ENCODE results near the gene TRIM37.

Gene TRIM37

DNA sequence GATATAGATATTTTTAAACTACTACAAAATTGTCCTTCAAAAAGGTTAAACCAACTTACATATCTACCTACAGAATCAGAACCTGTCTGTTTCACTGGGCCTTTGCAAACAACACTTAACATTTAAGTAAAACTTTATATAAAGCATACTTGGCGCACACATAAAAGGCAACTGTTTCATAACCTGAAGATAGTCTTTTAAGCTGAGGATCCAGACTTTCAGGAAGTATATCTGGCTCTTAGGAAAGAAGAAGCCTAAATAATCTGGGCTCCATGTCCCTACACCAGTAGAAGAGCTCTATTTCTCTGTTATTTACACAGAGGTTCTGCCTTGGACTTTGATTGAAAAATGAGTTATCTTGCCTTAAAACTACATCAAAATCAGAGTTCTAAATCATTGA lies 75.9 kb downstream of the TRIM37 start:
- DNase-seq = no peak

DNA sequence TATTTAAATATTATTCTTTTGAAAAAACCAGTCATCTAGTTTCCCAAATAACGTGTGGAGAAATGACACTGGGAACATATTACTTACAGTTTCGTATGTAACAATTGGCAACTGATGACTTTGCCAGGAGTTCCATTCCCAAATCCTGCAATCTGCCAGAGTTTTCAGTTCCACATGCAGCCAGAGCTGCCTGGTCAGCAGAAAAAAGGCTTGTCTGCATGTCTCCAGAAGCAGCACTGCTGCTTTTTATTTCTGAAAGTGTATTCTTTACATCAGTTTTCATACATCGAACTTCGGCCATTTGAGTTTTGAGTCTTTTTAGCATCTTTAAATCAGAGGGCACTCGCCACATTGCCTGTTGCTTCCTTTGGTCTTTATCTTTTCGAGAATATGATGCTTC lies 78.4 kb downstream of the TRIM37 start:
- DNase-seq = no peak

DNA sequence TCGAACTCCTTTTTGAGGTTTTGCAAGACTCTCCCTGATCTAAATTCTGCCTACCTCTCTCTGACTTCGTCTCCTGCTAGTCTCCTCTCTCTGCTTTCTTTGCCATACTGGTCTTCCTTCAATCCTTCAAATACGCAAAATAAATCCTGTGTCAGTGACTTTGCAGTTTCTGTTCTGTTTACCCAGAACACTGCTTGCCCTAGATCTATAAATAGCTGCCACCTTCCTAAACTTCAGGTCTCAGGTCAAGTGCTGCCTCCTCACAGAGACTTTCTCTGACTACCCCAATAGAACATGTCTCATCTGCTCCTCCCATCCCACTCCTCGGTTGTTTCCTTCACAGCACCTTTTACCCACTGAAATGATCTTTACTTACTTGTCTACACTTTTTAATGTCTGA lies 78.9 kb downstream of the TRIM37 start:
- DNase-seq = no peak

DNA sequence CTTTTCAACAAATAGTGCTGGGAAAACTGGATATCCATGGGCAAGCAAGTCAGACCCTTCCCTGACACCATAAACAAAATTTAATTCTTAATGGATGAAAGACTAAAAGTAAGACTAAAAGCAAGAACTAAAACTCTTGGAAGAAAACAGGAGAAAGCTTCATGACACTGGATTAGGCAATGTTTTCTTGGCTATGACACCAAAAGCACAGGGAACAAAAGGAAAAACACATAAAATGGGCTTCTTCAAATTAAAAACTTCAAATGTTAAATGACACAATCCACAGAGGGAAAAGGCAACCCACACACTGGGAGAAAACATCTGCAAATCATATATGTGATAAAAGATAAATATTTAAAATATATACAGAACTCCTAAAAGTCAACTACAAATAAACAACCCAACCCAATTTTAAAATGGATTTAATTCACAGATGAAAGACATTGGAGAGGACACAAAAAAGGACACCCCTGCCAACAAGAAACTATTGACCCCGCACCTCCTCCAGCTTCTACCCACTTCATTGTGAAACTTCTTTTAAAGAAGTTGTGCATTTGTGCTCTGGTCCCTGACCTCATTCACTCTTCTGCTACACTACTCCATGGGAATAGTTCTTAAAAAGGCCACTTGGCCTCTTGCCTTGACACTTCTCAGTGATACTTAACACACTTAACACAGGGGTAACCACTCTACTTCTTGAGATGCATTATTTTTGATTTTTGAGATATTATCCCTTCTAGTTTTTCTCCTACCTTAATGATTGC lies 80.3 kb downstream of the TRIM37 start:
- DNase-seq = no peak

DNA sequence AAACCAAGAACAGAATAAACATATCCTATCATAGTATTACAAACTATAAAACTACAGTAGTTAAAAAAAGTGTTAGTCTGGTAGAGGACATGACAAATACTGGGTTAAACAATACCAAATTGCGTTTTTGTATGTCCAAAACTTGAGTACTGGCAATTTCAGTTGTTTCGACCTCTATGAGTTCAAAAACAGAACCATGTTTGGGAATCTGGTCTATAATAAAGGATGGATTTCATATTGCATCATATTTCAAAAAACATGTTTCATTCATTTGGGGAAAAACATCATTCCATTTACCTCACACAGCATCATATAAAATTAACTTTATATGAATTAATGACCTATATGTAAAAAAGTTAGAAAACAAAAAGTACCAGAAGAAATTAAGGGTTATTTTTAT lies 81.8 kb downstream of the TRIM37 start:
- no peak for DNase-seq

DNA sequence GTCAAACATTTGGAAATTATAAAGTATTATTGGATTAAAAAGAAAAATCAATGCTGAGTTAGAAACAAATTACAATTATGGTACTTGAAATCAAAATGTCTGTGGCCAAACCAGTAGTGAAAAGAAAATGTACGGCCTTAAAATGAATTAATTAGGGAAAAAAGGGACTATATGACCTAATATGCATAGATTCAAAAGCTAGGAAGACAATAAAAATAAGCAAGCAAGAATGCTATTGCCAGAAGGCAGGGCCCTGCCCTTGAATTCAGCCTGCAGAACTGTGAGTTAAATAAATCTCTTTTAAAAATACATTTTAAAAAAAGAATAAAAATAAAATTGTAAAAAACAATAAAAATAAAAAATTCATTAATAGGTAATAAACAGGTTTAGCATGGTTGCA lies 88.7 kb downstream of the TRIM37 start:
- DNase-seq = no peak

DNA sequence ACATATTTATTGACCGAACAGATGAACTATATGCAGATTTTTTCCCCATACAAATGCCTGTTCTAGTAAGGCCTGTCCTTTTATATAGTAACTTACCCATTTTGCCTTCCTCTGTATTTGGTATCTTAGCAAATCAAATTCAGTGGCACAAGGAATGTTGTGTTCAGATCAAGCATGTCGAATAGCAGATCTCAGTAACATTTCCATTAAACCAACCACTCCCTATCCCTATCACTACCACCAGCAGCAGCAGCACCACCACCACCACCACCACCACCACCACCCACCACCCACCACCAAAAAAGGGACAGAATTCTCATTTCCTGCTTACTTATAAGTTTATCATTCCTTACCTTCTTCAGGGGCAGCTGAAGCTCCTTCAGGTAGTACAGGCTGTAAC lies 94.7 kb downstream of the TRIM37 start:
- DNase-seq = no peak

DNA sequence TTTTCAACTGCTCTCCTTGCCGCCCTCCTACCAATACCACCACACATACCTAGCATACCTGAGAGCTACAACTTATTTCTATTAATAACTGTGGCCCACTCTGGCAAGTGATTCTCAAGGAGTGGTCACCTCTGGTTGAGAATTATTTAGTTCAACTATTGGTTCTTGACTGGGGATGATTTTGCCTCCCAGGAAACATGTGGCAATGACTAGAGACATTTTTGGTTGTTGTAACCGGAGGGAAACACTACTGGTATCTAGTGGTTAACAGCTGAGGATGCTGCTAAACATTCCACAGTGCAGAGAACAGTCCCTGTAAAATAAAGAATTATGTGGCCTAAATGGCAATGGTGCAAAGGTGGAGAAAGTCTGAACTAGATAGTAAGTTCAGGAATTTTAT lies 96.7 kb downstream of the TRIM37 start:
- DNase-seq = no peak

DNA sequence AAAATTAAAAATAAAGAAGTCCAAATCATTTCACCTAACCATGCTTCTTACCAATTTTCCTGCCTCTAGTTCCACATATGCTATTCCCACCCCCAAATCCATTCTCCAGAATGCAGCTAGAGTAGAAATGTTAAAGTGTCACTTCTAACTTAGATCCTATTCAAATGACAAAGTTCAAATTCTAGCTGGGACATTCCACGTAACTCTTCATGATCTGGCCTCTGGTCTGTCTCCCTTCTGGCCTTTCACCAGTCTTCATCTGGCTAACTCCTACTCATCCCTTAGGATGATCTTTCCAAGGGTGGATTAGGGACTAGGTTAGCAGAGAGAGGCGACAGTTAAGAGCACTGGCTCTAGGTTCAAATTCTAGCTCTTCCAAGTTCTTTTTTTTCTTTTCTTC lies 97.9 kb downstream of the TRIM37 start:
- no peak for DNase-seq

DNA sequence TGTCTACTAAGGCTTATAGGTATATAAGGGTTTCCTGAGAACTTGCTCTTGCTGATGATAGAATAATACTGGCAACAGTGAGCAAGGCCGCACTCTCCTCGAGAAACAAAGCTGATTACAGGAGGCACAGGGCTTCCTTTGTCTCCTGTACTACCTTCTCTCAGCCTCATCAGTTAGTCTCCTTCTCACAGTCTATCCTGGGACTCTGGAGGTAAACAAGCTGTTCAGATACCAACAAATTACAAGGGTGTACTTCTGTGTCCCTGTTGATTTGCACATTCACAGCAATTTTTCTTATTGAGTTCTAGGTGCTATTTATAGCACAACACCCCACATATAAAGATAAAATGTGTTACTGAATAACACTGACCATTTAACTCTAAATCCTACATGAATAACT lies 98.7 kb downstream of the TRIM37 start:
- no peak for DNase-seq

DNA sequence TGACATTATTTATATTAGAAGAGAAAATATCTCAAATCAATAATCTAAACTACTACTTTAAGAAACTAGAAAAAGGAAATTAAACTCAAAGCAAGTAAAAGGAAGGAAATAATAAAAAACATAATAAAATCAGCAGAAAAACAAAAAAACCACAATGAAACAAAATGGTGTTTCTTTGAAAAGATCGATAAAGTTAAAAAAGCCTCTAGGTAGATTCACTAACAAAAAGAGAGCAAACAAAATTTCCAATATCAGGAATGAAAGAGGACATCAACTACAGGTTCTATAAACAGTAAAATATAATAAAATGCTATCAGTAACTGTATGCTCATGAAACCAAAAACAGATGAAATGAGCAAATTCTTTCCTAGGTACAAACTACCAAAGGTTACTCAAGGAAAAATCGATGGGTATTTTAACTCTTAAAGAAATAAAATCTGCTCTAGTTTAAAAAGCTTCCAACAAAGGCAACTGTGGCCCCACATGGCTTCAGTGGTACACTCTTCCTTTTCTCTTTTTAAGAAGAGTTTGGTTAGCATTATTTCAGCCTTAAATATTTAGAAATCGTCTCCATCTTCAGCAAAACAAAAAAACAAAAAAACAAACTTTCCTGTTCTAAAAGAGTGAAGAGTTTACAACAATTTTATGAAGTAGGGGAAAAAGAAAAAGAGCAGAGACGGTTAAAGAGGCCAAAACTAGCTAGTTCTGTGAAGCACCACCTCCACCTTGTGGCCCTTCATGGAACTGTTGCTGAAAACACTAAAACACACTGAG lies 102.2 kb downstream of the TRIM37 start:
- peak; percentile 18 for DNase-seq

DNA sequence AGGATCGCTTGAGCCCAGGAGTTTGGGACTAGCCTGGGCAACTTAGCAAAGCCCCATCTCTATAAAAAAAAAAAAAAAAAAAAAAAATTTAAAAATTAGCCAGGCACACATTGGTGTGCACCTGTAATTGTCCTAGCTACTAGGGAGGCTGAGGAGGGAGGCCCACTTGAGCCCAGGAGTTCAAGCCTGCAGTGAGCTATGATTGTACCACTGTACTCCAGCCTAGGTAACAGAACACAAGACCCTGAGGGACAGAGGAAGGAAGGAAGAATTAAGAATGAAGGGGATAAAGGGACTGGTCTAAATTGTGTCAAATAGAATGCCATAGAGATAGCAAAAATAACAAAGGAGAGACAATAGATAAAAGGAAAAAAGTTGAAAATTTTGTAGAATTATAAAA lies 102.8 kb downstream of the TRIM37 start:
- no peak for DNase-seq

DNA sequence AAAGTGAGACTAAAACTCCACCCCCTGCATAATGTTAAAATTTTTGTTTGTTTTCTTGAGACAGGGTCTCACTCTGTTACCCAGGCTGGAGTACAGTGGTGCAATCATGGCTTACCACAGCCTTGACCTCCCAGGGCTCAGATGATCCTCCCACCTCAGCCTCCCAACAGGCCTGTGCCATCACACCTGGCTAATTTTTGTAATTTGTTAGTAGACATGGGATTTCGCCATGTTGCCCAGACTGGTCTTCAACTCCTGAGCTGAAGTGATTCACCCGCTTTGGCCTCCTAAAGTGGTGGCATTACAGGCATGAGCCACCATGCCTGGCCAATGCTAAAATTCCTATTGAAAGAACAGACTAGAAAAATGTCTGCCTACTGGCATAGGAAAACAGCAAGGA lies 103.8 kb downstream of the TRIM37 start:
- DNase-seq = peak; percentile 8

DNA sequence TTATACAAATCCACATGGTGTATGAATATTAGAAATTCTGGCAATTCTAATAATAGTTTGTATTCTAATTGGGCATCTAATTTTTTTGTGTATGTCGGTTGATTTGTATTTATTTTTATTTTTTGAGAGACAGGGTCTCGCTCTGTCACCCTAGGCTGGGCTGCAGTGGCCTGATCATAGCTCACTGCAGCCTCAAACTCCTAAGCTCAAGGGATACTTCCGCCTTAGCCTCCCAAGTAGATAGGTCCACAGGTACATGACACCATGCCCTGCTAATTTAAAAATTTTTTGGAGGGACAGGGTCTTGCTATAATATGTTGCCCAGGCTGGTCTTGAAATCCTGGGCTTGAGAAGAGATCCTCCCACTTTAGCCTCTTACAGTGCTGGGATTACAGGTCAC lies 104.6 kb downstream of the TRIM37 start:
- no peak for DNase-seq

DNA sequence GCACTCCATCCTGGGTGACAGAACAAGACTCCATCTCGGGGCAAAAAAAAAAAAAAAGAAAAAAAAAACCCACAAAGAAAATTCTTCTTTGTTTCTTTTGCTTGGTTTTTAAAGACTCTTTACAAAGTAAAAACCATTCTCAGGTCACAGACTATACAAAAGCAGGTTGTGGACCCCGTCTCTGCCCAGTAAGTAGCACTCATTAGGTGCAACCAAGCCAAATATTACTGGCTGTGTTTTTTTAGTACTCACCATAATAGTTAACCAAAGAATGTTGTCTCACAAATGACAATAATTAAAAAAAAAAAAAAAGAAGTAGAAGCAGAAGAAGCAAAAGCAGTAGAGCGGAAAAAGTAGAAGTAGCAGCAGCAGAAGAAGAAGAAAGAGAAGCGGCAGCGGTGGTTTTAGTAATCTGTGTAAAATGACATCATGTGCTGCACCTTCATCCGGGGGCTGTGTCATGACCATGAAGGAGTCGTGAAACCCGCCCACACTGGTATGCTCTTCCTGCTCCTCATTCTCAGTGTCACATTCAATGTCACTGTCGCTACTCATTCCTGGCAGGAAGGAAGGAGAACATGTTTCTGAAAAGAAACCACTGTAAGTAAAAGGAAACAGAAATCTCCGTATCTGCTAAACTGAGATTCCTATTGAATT lies 105.4 kb downstream of the TRIM37 start:
- DNase-seq = peak; percentile 91

DNA sequence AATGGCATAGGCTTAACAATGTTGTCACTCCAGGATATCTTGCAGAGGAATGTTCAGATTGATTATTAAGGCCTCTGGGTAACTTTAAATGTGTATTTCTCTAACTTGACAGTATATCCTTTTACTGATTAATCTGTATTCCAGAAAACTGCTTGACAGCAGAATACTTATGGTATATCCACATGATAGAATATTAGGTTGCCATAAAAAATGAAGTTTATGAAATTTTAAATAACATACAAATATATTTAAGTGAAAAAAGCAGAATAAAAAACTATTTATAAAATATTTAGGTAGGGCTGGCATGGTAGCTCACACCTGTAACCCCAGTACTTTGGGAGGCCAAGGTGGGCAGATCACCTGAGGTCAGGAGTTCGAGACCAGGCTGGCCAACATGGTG lies 106.7 kb downstream of the TRIM37 start:
- no peak for DNase-seq

DNA sequence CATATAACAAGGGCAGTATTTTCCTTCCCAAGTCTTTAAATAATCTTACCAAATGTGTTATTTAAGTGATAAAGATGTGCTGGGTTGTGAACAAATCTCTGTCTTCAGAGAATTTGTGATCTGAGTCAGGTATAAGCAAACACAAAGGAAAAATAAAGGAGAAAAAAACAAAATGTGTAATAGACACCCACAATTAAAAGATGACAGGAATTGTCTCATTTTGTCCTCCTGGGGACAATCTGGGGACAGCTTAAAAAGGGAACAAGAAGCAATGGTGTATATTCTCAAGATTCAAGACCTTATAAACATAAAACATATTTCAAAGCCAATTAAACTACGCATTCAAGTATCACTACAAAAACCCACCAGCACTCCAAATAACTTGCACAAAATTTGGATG lies 107.2 kb downstream of the TRIM37 start:
- no peak for DNase-seq

DNA sequence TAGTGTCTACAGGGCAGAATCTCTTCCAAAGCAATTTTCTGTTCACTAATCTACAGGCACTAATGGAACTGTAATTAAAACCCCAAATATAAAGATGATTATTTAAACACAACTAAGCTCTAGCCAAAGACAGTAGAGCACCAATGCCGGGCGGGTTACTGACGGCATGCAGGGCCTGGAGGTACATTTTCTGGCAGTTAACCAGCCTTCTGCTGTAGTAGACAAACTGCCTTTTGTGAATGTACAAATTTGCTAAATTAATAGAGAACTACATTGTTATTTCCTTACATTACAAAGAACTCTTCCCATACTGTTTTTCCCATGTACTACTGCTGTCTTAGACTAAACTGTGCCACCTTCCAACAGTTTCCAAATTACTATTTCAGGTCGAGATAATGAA lies 107.8 kb downstream of the TRIM37 start:
- DNase-seq = no peak

DNA sequence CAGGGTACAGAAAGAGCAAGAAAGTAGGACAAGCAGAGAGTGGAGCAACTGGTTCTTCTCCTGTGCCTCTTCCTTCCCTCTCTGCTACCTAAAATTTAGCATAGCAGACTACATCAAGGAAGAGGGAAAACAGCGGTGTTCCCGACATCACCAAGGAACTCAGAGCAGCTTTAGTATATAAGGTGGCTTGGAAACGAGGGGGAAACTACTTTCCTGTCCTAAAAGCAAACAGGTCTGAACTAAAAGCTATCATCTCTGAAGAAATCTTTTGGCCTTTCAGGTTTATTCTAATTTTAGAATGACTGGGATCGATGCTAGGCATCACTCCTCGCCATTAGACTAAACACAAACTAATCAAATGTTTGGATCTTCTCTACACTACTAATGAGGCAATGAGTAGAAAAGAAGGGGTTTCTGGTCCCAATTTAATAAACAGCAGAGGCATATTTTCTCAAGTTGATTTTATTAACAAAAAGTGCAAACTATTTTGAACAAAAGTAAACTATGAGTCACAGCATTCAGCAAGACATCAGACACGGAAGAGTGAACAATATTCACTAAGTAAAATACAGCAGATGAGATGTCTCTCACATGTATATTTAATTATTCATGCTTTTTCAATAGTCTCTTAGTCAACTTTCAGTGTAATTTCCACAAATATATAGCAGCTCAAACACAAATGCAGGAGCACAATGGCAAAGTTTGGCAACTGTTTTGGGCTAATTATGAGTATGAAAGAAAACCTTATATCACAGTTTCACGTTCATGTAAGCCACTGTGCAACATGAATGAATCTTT lies 108.7 kb downstream of the TRIM37 start:
- DNase-seq = no peak

DNA sequence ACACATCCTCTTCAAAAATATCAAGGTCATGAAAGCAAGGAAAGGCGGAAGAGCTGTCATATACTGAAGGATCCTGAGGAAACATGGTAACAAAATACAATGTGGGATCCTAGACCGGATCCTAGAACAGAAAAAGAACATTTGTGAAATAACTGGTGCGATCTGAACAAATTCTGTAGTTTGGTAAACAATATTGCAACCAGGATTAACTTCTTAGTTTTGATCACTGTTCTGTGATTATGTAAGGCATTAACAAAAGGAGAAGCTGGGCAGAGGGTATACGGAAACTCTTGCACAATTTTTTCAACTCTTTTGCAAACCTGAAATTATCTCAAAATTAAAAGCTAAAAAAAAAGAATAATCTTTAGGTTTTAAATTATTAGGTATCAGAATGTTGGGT lies 109.7 kb downstream of the TRIM37 start:
- DNase-seq = peak; percentile 66

DNA sequence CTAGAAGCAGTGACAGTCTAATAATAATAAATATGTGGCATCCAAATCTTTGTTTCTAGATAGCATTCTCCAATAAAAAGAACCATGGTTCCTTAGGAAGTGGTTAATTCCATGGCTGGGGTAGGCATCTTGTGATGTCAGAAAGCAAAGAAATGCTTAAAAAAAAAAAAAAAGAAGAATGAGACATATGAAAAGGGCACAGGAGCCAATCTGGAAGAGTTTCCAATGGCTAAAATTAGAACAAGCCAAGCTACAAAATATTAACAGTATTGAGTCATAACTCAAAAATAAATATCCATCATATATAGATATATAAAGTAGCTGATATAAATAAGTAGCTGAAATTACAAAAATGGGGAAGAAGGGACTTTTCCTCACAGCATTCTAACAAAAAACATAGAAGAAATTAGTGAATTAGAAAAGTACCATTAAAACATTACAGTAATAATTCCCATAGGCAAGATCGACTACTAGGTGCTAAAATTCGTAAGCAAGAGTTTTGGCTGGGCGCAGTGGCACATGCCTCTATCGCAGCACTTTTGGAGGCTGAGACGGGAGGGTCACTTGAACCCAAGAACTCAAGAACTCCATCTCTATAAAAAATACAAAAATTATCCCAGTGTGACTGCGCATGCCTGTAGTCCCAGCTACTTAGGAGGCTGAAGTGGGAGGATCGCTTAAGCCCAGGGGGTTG lies 111.3 kb downstream of the TRIM37 start:
- no peak for DNase-seq

DNA sequence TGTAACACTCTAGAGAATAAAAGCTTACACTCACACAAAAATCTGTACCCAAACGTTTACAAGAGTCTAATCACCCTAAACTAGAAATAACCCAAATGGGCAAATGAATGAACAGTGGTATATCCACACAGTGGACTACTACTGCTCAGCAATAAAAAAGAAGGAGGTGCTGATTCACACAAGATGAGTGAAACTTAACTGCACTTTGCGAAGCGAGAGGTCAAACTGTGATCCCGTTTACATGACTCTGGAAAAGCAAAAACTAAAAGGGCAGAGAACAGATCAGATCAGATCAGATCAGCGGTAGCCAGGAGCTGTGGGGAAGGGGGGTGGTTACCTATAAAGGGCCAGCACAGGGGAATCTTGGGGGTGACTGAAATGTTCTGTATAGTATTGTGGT lies 113.4 kb downstream of the TRIM37 start:
- no peak for DNase-seq
